Tibial nerve (tissue), 4 donors: ENCODE measurements around the gene TAPT1. TPM values are rescaled to one million over a fixed set of nuclear protein-coding genes. Genes with fewer than 3 reads are reported as not detected.
A peak's percentile ranks its signal among the peaks of the same experiment; 100 is the strongest.

Experiments
- DNase-seq, 2 donors: peaks; one replicate each; pipeline ENCODE4 v3.0.0-alpha.2; 2019; ENCODE audit warnings: low spot score in 2 of 2
- H3K27ac ChIP-seq, 4 donors: fragments of 200-600 bp; sonication (generic) in 3 of 4; one replicate each; pipeline ENCODE4 v1.5.1; 2017 to 2019; ENCODE audit warnings: mild to moderate bottlenecking in 1 of 4
- H3K27me3 ChIP-seq, 2 donors: fragments of 200-600 bp; sonication (generic) in 1 of 2; one replicate each; pipeline versions ENCODE4 v1.5.1 to v1.6.0; 2017 to 2019
- H3K36me3 ChIP-seq, 3 donors: fragments of 200-600 bp; sonication (generic); one replicate each; pipeline ENCODE4 v1.5.1; 2018 to 2019
- H3K4me1 ChIP-seq, 4 donors: fragments of 200-600 bp; sonication (generic) in 3 of 4; one replicate each; pipeline ENCODE4 v1.5.1; 2017 to 2019
- H3K4me3 ChIP-seq, 4 donors: fragments of 200-600 bp; sonication (generic) in 3 of 4; one replicate each; pipeline ENCODE4 v1.5.1; 2017 to 2019; ENCODE audit warnings: mild to moderate bottlenecking in 1 of 4, moderate library complexity in 1 of 4
- H3K9me3 ChIP-seq, 4 donors: fragments of 200-600 bp; sonication (generic) in 3 of 4; one replicate each; pipeline ENCODE4 v1.5.1; 2017 to 2019
- CTCF ChIP-seq, 5 experiments: fragments of 200-600 bp in 3 of 5; fragments of 450-650 bp in 2 of 5; sonication (generic) in 3 of 5; IDR thresholded peaks; one replicate each; pipeline ENCODE4 v1.5.1; 2016 to 2019; ENCODE audit warnings: antibody characterized with exemption in 5 of 5, mild to moderate bottlenecking in 3 of 5, moderate library complexity in 2 of 5
- EP300 ChIP-seq, 2 donors: sonication (generic); formaldehyde crosslinking; IDR thresholded peaks; one replicate each; pipeline ENCODE4 v1.6.1; 2017; ENCODE audit warnings: antibody characterized with exemption in 2 of 2, mild to moderate bottlenecking in 1 of 2
- POLR2A ChIP-seq, 2 donors: fragments of 450-650 bp; IDR thresholded peaks; one replicate each; pipeline ENCODE4 v1.6.1; 2017; ENCODE audit warnings: antibody characterized with exemption in 2 of 2, mild to moderate bottlenecking in 2 of 2, moderate library complexity in 2 of 2
- WGBS, 2 donors: methylation state at CpG; one replicate each; pipeline ENCODE4 v1.1.5; 2018; 5-methylcytosine and 5-hydroxymethylcytosine counted together
- total RNA-seq, 4 donors: library from RNA; depleted of rRNA; stranded (reverse); fragments of >200 nt; gene quantifications; one replicate each; pipeline ENCODE4 v1.1.0, GENCODE V29; 2016

The TAPT1 gene
- total RNA-seq, 4 donors from 2014 or later, result 21.3 to 41.3 (median 37.5) TPM

- Histone ChIP-seq H3K27ac (no peak overlapping the region), H3K4me3 (no peak overlapping the region), H3K27me3 (no peaks in the 10 kb centered on the region), H3K4me1 (peaks cover 0 to 42% (median 5%) of the 10 kb centered on the region in 4 donors), H3K9me3 (no peaks in the 10 kb centered on the region), H3K36me3 (no peaks in the 10 kb centered on the region)
- no peak for DNase-seq
- WGBS, 2 donors, result 66 to 77% methylated on average over 2 of the region's 2 CpGs
- no peak for TF ChIP-seq CTCF (IDR thresholded peaks at IDR 0.05)
- TF ChIP-seq EP300 (IDR thresholded peaks at IDR 0.05), result no peak
- TF ChIP-seq POLR2A (IDR thresholded peaks at IDR 0.05), result no peak
Measured at GRCh38 chr4:16230308-16230707, 4.0 kb upstream of the TAPT1 start.

GRCh38 chr4:16229604-16230003 lies 3.3 kb upstream of the TAPT1 start:
- no peak for DNase-seq
- Histone ChIP-seq H3K9me3 (no peaks in the 10 kb centered on the region), H3K27me3 (no peaks in the 10 kb centered on the region), H3K4me1 (peaks cover 0 to 49% (median 8%) of the 10 kb centered on the region in 4 donors), H3K36me3 (no peaks in the 10 kb centered on the region), H3K27ac (no peak overlapping the region), H3K4me3 (no peak overlapping the region)
- 78 to 90% methylated on average over 2 of the region's 2 CpGs for WGBS, 2 donors
- TF ChIP-seq POLR2A (IDR thresholded peaks at IDR 0.05) (no peak), CTCF (IDR thresholded peaks at IDR 0.05) (no peak), EP300 (IDR thresholded peaks at IDR 0.05) (no peak)

- Histone ChIP-seq H3K36me3 (no peaks in the 10 kb centered on the region), H3K27me3 (no peaks in the 10 kb centered on the region)
- DNase-seq, result peak in 1 of 2 donors; percentile 26
Measured at GRCh38 chr4:16227462-16227868, 1.2 kb upstream of the TAPT1 start.

GRCh38 chr4:16226816-16227461 lies 668 bp upstream of the TAPT1 start:
- H3K36me3 ChIP-seq, result no peaks in the 10 kb centered on the region
- no peaks in the 10 kb centered on the region for H3K27me3 ChIP-seq
- peak in 1 of 2 donors; percentile 37 for TF ChIP-seq EP300 (IDR thresholded peaks at IDR 0.05)
- no peak for TF ChIP-seq POLR2A (IDR thresholded peaks at IDR 0.05)
- H3K4me3 ChIP-seq, result peak overlapping the region; percentile 81 to 92 (median 87)
- H3K9me3 ChIP-seq, result no peaks in the 10 kb centered on the region
- peak; percentile 25 to 39 for DNase-seq
- 0% methylated on average over 41 to 51 of the region's 57 CpGs for WGBS, 2 donors
- H3K27ac ChIP-seq, result peak overlapping the region; percentile 94 to 97 (median 96)
- peaks cover 0 to 60% (median 31%) of the 10 kb centered on the region in 4 donors for H3K4me1 ChIP-seq

More at GRCh38 chr4:16227462-16227868, 1.2 kb upstream of the TAPT1 start:
- Histone ChIP-seq H3K27ac (peak overlapping the region; percentile 94 to 97 (median 96)), H3K9me3 (no peaks in the 10 kb centered on the region), H3K4me1 (peaks cover 0 to 65% (median 27%) of the 10 kb centered on the region in 4 donors), H3K4me3 (peak overlapping the region; percentile 81 to 92 (median 87))
- WGBS, 2 donors, result 1 to 7% methylated on average over 20 of the region's 20 CpGs
- TF ChIP-seq CTCF (IDR thresholded peaks at IDR 0.05) (no peak), EP300 (IDR thresholded peaks at IDR 0.05) (no peak), POLR2A (IDR thresholded peaks at IDR 0.05) (no peak)

- TF ChIP-seq POLR2A (IDR thresholded peaks at IDR 0.05) (no peak), EP300 (IDR thresholded peaks at IDR 0.05) (no peak), CTCF (IDR thresholded peaks at IDR 0.05) (no peak)
- Histone ChIP-seq H3K27ac (peak overlapping the region; percentile 92 to 97 (median 94)), H3K36me3 (no peaks in the 10 kb centered on the region), H3K4me1 (peaks cover 0 to 53% (median 32%) of the 10 kb centered on the region in 4 donors), H3K4me3 (peak overlapping the region; percentile 76 to 92 (median 85)), H3K27me3 (no peaks in the 10 kb centered on the region), H3K9me3 (no peaks in the 10 kb centered on the region)
- DNase-seq, result no peak
- WGBS, 2 donors, result 4 to 5% methylated on average over 6 of the region's 6 CpGs
Measured at GRCh38 chr4:16225167-16225862, 956 bp downstream of the TAPT1 start.
